DMS53 (cell line): ENCODE results near the gene PROM2.
A peak's percentile ranks its signal among the peaks of the same experiment; 100 is the strongest.
"Not testable (repeated sequence)": the region's sequence is repeated elsewhere in the genome, so short reads cannot be mapped to it uniquely, and the experiment has no call there.

ENCODE experiments used
- DNase-seq: peaks from one replicate; lab custom pipeline; 2025; lab: John Stamatoyannopoulos, UW

Gene PROM2

DNA sequence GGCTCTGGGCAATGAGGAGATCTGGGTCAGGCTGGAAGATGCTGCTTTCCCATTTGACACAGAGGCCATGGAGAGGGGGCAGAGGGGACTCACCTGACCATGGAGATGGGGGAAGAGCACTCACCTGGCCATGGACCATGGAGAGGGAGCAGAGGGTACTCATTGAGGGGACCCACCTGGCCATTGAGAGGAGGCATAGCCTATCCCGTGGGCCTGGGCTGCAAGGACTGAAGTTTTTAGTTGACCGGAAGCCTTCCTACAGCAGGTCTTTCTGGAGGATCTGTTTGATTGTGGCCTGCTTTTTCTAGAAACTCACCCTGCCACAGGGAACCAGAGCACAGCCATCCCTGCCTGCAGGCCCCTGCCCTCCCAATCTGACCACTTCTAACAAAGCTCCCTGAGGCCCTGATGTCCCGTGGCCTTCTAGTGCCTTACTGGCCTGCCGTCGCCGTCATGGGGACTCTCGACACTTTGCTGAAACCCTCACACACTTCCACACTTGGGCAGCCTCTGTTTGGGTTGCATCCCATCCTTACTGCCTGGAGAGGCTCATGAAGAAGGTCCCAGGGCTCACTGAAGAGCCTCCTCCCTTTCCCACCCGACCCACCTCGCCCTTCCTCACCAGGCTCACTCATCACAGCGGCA, 5.1 kb upstream of the PROM2 start:
- no peak for DNase-seq

DNA sequence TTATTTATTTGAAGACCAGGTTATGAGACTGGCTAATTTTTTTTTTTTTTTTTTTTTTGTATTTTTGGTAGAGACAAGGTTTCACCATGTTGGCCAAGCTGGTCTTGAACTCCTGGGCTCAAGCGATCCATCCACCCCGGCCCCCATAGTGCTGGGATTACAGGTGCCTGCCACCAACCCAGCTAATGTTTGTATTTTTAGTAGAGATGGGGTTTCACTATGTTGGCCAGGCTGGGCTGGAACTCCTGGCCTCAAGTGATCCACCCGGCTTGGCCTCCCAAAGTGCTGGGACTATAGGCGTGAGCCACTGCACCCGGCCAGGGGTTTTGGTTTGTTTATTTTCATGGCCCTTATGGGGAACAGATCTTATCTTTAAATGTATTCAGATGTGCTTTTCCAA, 4.5 kb upstream of the PROM2 start:
- DNase-seq: not testable (repeated sequence)

DNA sequence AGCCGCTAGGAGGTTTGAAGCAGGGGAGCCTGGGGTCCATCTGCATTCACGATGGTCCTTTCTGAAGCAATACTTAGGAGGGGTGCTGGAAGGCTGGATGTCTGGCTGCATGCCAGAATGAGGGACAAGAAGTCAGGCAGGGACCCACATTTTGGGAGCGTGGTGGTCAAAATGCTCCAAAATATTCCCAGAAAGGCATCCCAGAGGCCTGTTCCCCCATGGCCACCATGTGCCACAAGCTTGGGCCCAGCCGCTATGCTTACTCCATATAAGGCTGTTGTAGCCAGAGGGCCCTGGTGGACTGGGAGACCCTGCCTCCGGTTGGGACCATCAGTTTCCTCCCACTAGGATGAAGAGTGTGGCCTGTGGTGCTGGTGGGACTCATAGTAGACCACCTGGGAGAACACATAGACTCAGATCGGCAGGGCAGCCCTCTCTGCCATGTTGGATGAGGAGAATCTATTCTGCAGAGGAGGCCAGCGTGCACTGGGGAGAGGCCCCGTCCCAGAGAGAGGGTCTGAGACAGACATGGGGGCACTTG, 3.6 kb upstream of the PROM2 start:
- no peak for DNase-seq

DNA sequence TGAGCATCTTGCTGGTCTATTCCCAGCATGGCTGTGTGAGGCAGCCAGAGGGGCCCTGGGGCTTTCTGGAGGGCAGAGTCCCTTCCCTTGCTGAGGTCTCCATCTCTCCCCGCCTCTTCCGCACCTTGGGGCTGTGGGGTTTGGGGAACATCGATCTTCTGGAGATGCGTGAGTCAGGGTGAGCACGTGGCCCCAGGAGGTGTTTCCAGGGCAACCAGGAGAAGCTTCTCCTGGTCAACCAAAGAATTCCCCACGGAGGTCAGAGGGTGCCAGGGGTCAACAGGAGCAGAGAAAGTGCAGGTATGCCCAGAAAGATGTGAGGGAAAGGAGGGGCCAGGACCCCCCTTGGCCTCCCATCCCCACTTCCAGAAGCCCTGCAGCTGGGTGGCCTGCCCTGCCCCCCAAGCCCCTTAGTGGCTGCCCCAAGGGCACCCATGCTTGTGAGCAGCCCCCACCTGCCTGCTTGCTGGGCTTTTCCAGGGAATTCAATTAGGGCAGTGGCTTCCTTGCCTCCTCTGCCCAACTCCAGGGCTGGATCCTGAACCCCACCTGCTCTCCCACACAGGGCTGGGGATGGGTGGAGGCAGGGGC, 2.8 kb upstream of the PROM2 start:
- DNase-seq: no peak

DNA sequence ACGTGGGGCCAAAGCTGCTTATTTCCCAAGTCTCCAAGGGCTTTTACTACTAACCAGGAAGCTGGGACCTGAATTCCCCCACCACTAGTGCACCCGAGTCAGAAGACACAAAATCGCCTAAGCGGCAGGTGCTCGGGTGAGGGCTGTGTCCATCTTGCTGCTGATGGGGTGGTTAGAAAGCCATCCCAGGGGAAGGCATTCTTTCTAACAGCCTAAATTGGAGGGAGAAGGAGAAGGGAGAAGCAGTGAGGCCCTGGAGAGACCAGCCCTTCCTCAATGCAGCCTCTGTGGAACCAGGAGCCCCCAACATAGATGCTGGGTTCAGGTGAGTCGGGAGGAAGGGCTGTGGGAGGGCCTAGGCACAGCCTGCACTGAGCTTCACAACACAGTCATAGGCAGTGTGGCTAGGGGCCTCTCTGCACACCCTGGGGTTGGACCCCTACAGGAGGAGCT, 1.9 kb upstream of the PROM2 start:
- DNase-seq: no peak

DNA sequence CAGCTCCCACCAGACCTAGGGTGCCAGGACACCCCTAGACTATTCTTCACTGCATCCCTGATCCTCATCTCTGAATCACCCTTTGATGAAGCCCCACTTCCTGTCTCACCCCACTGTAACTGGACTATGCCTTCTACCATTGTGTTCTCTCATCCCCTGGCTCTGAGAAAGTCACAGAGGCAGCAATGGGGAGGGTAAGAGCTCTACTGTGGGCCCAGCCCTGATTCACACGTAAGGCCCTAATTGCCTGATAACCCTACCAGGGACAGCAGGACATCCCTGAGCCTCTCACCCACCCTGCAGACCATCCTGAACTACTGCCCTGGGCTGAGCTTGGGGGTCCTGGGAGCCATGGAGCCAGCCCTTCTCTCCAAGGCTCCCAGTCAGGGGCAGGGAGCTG, 1.5 kb upstream of the PROM2 start:
- no peak for DNase-seq

DNA sequence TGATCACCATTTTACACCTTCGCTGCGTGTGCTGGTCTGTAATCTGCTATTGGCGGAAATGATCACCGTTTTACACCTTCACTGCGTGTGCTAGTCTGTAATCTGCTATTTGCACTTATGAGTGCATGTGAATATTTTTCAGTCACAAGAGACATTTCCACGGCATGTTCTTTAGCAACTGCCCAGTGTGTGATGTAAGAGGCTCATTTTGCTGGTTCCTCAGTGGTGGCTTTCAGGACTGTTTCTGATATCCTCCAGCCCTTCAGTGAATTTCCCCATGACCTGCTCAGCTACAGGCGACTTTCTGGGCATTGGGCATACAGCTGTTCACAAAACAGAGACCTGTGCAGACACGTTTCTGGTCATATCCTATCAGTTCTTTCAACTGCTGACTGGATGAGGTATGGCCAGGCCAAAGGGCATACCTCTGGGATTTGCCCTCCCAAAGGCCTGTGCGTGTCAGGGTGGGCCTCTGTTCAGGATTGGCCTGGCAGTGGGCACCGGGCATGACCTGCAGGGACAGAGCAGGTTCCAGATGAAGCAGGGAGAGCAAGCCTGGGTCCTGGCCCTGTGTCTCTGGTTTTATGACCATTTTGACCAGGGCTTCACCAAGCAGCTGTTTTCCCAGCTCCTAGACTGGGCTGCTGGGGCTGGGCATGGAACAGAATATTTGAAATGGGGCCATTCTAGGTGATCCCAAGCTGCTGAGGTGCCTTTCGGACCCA, 521 bp upstream of the PROM2 start:
- DNase-seq: no peak

DNA sequence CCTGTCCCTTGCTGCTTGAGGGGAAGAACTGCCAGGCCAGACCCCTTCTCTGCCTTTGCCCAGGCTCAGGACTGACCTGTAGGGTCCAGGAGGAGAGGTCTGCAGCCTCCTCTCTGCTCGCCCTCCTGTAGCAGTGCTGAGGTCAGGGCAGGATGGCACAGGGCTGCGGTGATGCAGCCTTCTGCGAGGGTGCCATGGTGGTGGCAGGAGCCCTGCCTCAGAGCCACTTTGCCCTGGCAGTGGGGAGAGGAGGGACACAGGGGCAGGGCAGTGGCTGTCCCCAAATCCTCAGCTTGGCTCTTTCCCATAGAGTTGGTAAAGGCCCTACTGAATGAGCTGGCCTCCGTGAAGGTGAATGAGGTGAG, 884 bp downstream of the PROM2 start:
- no peak for DNase-seq

DNA sequence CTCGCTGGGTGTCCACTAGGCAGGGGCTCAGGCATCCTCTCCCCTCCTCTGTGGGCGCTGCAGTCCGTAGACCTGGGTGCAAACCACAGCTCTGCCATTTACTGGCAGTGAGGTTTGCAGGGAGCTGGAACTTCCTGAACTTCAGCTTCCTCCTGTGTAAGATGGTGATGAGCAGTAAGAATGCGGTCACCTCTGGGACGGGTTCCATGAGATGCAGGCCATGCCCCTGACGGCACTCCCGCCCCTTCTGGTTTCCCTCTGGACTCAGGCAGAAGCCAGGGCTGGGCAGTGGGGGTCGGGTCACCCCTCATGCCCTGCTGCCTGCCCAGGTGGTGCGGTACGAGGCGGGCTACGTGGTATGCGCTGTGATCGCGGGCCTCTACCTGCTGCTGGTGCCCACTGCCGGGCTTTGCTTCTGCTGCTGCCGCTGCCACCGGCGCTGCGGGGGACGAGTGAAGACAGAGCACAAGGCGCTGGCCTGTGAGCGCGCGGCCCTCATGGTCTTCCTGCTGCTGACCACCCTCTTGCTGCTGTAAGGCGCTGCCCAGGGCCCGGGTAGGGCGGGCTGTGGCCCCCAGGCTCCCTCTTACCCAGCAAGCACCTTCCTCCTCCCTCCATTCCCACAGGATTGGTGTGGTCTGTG, 1.5 kb downstream of the PROM2 start:
- no peak for DNase-seq

DNA sequence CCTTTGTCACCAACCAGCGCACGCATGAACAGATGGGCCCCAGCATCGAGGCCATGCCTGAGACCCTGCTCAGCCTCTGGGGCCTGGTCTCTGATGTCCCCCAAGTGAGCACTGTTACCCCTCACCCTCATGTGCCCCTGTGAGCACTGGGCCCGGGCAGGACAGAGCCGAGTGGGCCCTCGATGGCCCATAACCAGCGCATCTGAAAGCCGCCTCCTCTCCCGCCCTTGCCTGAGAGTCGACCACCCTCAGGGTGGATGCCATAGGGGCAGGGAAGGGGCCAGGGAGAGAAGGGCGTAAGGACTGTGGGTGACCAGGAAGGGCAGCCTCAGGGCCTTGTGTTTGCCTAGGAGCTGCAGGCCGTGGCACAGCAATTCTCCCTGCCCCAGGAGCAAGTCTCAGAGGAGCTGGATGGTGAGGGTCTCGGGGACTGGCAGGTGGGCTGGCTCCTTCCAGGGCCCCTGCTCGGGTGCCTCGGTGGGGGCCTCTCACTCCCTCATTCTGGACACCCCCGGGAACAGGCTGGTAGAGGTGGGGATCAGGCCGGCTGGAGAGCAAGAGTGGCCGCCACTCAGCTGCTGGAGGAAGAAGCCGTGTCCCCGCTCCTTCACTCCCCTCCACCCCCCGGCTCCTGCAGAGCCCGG, 2.1 kb downstream of the PROM2 start:
- no peak for DNase-seq

DNA sequence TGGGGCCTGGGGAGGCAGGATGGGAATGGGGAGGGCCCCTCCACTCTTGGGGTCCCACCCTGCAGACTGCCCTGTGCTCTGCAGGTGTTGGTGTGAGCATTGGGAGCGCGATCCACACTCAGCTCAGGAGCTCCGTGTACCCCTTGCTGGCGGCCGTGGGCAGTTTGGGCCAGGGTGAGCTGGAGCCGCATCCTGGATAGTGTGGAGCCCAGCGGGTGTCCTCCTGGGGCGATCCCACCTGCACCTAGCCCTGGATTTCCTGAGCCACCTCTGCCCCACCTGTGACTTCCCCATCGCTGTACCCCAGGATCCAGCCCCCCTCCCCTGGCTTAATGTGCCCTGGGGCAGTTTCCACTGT, 2.6 kb downstream of the PROM2 start:
- DNase-seq: no peak

DNA sequence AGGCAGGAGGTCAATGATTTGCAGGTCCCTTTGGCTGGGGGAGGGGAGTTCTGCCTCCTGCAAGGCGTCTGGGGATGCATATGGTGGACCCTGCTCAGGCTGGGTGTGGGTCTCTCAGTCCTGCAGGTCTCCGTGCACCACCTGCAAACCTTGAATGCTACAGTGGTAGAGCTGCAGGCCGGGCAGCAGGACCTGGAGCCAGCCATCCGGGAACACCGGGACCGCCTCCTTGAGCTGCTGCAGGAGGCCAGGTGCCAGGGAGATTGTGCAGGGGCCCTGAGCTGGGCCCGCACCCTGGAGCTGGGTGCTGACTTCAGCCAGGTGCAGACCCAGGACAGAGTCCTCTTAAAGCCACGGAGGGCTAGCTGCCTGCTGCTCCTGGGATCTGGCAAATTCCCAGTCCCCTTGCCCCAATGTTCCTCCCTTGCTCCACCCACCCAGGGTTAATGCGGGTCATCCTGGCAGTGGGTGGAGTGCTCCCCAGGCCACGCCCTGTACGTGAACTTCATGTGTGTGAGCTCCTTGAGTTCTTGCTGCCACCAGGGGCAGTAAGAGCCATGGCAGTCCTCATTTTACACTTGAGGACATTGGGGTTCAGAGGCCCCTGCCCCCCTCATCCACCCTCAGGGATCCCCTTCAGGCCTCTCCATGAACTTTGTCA, 3.1 kb downstream of the PROM2 start:
- peak; percentile 30 for DNase-seq

DNA sequence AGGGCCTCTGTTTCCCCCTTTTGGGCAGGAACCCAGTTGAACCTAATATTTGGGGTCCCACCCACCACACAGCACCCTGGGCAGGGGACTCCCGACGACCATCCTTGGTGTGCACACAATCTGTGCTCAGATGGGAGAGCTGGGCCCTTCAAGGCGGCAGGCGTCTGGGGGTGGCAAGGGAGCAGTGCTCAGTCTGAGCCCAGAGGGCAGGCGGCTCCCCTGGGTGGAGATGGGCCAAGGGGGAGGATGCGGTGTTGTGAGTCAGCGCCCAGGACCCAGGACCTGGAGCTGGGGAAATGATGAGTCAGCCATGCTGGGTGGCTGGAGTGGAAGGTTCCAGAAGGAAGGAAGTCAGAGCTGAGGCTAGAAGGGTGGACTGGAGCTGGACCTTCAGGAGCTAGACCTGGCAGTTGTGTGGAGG, 3.8 kb downstream of the PROM2 start:
- DNase-seq: no peak

DNA sequence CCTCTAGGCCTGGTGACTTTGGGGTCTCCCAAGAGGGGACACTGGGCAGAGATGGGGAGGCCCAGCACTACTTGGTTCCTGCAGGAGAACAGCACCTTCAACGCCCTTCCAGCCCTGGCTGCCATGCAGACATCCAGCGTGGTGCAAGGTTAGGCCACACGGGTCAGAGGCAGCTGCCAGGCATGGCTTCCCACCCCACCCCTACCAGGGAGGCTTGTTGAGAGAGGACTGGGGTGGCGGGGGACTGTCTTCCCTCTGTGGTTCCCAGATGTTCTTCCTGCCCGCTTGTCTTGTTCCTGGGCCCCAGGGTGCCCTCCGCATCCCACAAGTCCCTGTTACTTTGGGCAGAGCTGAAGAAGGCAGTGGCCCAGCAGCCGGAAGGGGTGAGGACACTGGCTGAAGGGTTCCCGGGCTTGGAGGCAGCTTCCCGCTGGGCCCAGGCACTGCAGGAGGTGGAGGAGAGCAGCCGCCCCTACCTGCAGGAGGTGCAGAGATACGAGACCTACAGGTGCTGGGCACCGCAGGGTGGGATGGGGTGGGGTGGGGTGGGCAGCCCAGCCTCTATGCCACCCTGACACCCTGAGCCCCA, 4.5 kb downstream of the PROM2 start:
- no peak for DNase-seq

DNA sequence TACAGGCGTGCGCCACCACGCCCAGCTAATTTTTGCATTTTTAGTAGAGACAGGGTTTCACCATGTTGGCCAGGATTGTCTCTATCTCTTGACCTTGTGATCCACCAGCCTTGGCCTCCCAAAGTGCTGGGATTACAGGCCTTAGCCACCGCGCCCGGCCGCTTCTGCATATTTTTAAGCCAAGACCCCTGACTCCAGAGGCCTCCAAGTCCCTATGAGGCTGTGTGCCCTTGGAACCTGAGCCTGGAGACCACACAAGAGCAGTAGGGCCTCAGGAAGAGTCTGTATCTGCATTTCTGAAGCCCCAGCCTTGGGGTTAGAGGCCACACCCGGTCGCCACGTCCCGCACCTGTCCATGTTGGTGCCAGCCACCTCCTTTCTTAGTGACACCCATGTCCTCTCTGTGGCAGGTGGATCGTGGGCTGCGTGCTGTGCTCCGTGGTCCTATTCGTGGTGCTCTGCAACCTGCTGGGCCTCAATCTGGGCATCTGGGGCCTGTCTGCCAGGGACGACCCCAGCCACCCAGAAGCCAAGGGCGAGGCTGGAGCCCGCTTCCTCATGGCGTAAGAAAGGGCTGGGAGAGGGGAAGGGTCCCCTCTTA, 5.3 kb downstream of the PROM2 start:
- no peak for DNase-seq

DNA sequence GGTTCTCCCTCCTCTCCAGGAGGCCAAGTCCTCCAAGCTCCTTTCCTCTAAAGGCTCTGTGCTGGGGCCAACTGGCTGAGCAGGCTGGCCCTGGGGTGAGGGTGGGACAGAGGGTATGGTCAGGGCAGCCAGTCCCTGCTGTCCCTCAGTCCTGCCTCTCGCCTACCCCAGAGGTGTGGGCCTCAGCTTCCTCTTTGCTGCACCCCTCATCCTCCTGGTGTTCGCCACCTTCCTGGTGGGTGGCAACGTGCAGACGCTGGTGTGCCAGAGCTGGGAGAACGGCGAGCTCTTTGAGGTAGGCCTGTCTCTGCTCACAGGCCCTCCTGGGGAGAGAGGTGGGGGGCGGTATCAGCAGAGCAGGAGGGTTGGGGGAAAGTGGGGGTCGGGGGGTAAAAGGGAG, 6.8 kb downstream of the PROM2 start:
- DNase-seq: no peak

DNA sequence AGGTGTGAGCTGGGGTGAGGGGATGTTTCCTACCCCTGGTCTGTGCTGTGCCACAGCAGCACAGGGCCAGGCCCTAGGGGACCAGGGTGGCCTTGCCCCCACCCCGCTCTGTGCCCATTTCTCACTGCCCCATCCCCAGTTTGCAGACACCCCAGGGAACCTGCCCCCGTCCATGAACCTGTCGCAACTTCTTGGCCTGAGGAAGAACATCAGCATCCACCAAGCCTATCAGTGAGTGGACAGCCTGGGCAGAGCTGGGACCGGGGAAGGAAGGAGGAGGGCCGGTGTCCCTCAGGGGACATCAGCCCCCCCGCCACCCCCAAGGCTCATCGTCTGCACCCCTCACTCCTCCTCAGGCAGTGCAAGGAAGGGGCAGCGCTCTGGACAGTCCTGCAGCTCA, 7.5 kb downstream of the PROM2 start:
- no peak for DNase-seq

DNA sequence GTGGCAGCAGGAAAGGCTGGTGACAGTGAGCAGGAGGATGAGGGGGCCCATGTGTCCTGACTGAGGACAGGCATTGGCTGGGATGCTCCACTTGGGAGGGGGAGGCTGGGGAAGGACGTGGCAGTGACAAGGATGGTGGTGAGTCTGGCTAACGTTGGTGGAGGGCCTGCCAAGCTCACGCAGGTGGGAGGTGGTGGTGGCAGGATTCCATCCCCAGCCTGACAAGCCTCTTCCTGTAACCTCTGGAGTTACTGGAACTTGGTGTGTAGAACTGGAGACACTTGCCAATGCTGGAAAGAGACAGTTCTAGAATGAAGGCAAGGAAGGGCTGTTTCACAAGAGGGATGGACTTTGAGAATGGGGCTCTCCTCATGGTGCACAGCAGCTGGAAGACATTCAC, 8.2 kb downstream of the PROM2 start:
- no peak for DNase-seq

DNA sequence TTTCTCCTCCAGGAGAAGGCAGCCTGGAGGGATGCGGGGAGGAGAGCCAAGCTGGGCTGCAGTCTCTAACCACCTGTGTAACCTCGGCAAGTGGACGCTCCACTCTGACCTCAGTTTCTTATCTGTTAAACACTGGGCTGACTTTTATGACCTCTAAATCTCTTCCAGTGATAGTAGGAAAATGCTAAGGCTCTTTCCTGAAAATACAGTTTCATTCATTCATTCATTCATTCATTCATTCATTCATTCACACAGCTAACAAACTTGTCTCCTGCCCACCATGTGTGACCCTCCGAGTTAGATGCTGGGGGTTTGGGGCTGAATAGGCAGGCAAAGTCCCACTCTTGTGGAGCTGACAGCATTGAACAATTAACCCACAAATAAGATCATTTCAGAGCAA, 9.3 kb downstream of the PROM2 start:
- no peak for DNase-seq

DNA sequence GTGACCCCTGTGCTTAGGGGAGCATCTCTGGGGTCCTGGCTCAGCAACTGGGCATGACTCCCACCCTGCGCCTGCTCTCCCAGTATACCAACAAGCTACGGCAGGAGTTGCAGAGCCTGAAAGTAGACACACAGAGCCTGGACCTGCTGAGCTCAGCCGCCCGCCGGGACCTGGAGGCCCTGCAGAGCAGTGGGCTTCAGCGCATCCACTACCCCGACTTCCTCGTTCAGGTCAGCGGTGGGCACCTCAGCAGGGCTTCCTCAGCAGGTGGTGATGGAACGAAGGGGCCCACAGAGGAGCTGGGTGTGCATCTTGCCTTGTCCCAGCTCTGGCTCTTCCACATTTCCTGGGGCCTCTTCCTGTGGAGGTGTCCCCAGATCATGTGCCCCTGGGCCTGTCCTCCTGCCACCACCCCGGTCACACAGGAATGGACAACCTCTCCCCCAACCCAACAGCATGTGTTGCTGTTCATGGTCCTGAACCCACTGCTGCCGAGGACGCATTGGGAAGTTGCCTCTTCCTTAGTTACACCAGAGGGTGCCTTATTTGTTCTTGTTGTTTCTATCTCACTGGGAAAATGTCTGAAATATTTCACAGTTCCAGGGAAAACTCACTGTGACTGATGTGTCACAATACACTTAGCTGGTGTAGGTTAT, 10.8 kb downstream of the PROM2 start:
- no peak for DNase-seq

DNA sequence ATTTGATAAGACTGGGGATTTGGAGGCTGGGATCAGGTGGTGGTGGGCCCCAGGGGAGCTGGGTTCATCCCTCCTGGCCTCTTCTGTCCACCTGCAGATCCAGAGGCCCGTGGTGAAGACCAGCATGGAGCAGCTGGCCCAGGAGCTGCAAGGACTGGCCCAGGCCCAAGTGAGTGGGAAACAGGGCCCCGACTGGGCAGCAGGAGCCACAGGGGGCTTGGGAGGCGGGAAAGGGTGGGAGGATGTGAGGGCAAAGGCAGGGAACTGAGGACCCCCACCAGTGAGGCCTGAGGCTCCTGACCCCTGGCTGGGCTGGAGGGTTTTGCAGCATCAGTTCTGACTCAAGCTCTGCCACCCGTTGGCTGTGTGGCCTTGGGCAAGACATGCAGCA, 11.3 kb downstream of the PROM2 start:
- no peak for DNase-seq
